Activated CD4-positive, alpha-beta T cell treated with anti-CD3 and anti-CD28 coated beads, Interleukin-2, Interleukin-6, amounts not matched to agents 100 ng/mL and 50 ng/mL, durations not matched to agents 16 hours and 8 hours (primary cell): ENCODE measurements around the gene NCOA5.
A peak's percentile ranks its signal among the peaks of the same experiment; 100 is the strongest.

Experiments used
- DNase-seq: peaks from one replicate; pipeline ENCODE4 v3.0.0-alpha.2; 2020

NCOA5 gene

GRCh38 chr20:46011631-46012482 is 77.9 kb downstream of the NCOA5 start:
- peak; percentile 65 for DNase-seq
